Measurements from ENCODE around the gene C19orf85. TPM values are rescaled to one million over a fixed set of nuclear protein-coding genes. Genes with fewer than 3 reads are reported as not detected.

The C19orf85 gene
- total RNA-seq, 1 experiment from 2014 or later, result 0.74 TPM

DNA sequence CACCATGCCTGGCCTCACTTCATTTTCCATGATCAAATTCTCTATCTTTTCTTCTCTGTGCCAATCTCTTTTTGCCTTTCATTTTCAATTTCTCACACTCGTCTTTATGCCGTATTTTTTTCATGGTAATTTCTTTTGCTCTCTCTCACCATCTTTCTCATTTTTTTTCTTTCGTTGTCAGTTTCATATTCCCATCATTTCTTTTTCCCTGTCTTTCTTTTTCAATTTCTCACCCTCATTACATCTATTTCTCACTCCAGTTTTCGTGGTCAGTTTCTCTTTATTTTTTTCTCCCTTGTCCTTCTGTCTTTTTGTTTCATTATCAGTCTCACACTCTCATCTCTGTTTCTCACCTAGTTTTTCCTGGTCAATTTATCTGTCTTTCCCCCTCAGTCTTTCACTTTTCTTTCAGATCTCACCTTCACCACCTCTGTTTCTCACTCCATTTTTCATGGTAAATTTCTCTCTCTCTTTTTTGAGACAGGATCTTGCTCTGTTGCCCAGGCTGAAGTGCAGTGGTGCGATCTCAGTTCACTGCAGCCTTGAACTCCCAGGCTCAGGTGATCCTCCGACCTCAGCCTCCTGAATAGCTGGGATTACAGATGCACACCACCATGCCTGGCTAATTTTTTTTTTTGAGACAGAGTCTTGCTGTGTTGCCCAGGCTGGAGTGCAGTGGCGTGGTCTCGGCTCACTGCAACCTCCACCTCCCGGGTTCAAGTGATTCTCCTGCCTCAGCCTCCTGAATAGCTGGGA is 37.8 kb upstream of the C19orf85 start:
- intact Hi-C loops (cut with micrococcal nuclease; ENCODE audit: unreplicated experiment), result loop anchor here (5.0 to 10.0 kb wide), 2 partner anchors 85 to 618 kb away; no protein-coding TSS in a partner anchor

DNA sequence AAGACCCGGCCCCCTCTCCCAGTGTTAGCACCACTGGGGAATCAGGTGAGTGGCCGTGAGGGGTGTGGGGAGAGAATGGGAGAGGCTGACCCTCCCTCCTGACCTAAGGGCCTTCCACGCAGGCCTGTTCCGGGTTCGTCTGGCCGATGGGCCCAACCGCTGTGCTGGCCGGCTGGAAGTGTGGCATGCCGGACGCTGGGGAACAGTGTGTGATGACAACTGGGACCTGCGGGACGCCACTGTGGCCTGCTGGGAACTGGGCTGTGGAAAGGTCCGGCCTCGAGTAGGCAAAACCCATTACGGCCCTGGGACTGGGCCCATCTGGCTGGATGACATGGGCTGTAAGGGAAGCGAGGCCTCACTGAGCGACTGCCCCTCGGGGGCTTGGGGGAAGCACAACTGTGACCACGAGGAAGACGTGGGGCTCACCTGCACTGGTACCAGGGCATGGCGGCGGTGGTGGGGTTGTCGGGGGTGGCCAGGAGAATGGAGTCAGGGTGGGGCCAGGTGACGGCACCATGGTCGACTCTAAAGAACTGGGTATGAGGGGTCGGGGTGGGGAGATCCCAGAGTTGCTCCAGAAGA is 35.9 kb upstream of the C19orf85 start:
- no peaks in the 10 kb centered on the region for H3K36me3 ChIP-seq (ENCODE audit: low read depth)
- ChIA-PET POLR2A (ENCODE audit: unreplicated experiment) (no interaction called here), CTCF (no interaction called here)
- no peak overlapping the region for H3K27ac ChIP-seq
- DNase-seq, result no peak
- H3K9me3 ChIP-seq (ENCODE audit: insufficient read depth, low read depth), result no peaks in the 10 kb centered on the region
- BruUV-seq (replicated peaks), result no TSS peak
- H3K4me2 ChIP-seq, result no peak overlapping the region
- peaks cover 11% of the 10 kb centered on the region for H3F3A ChIP-seq (ENCODE audit: insufficient read depth, low read depth)
- H3K79me2 ChIP-seq (ENCODE audit: low read depth), result no peaks in the 10 kb centered on the region
- no peaks in the 10 kb centered on the region for H4K20me1 ChIP-seq (ENCODE audit: insufficient read depth)
- no peak overlapping the region for H2AFZ ChIP-seq
- peaks cover 16% of the 10 kb centered on the region for H3K27me3 ChIP-seq (ENCODE audit: insufficient read depth, low read depth)
- no peak overlapping the region for H3K4me3 ChIP-seq
- no peaks in the 10 kb centered on the region for H3K9me2 ChIP-seq (ENCODE audit: insufficient read depth)
- intact Hi-C loops (cut with micrococcal nuclease; ENCODE audit: unreplicated experiment), result loop anchor here (5.0 to 10.0 kb wide), 2 partner anchors 83 to 616 kb away; no protein-coding TSS in a partner anchor
- H3K4me1 ChIP-seq (replicated peaks; ENCODE audit: insufficient read depth), result peaks cover 10% of the 10 kb centered on the region
- TF ChIP-seq, protein P1, sequence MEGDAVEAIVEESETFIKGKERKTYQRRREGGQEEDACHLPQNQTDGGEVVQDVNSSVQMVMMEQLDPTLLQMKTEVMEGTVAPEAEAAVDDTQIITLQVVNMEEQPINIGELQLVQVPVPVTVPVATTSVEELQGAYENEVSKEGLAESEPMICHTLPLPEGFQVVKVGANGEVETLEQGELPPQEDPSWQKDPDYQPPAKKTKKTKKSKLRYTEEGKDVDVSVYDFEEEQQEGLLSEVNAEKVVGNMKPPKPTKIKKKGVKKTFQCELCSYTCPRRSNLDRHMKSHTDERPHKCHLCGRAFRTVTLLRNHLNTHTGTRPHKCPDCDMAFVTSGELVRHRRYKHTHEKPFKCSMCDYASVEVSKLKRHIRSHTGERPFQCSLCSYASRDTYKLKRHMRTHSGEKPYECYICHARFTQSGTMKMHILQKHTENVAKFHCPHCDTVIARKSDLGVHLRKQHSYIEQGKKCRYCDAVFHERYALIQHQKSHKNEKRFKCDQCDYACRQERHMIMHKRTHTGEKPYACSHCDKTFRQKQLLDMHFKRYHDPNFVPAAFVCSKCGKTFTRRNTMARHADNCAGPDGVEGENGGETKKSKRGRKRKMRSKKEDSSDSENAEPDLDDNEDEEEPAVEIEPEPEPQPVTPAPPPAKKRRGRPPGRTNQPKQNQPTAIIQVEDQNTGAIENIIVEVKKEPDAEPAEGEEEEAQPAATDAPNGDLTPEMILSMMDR (conservative IDR thresholded peaks at IDR 0.05), result no peak
- no peak for TF ChIP-seq EZH2 (IDR thresholded peaks at IDR 0.05; ENCODE audit: low read depth)

More for the DNA sequence above, 37.8 kb upstream of the C19orf85 start:
- H3K36me3 ChIP-seq (ENCODE audit: low read depth), result no peaks in the 10 kb centered on the region
- TF ChIP-seq, protein P1 (conservative IDR thresholded peaks at IDR 0.05), result no peak
- TF ChIP-seq EZH2 (IDR thresholded peaks at IDR 0.05; ENCODE audit: low read depth), result no peak
- no peaks in the 10 kb centered on the region for H3F3A ChIP-seq (ENCODE audit: insufficient read depth, low read depth)
- peaks cover 23% of the 10 kb centered on the region for H3K27me3 ChIP-seq (ENCODE audit: insufficient read depth, low read depth)
- no peaks in the 10 kb centered on the region for H3K79me2 ChIP-seq (ENCODE audit: low read depth)
- no peak overlapping the region for H3K4me2 ChIP-seq
- H3K4me3 ChIP-seq, result no peak overlapping the region
- ChIA-PET CTCF (interaction anchor here (0.6 kb wide), 1 partner anchor 34 kb away, joined by 6 read pairs; no protein-coding TSS in a partner anchor), POLR2A (ENCODE audit: unreplicated experiment) (interaction anchor here (0.6 kb wide), 1 partner anchor 45 kb away, joined by 22 read pairs; no protein-coding TSS in a partner anchor)
- H3K4me1 ChIP-seq (replicated peaks; ENCODE audit: insufficient read depth), result no peaks in the 10 kb centered on the region
- H4K20me1 ChIP-seq (ENCODE audit: insufficient read depth), result no peaks in the 10 kb centered on the region
- H3K9me3 ChIP-seq (ENCODE audit: insufficient read depth, low read depth), result no peaks in the 10 kb centered on the region
- H2AFZ ChIP-seq, result no peak overlapping the region
- no peak overlapping the region for H3K27ac ChIP-seq
- no peaks in the 10 kb centered on the region for H3K9me2 ChIP-seq (ENCODE audit: insufficient read depth)
- no peak for DNase-seq
- no TSS peak for BruUV-seq (replicated peaks)

DNA sequence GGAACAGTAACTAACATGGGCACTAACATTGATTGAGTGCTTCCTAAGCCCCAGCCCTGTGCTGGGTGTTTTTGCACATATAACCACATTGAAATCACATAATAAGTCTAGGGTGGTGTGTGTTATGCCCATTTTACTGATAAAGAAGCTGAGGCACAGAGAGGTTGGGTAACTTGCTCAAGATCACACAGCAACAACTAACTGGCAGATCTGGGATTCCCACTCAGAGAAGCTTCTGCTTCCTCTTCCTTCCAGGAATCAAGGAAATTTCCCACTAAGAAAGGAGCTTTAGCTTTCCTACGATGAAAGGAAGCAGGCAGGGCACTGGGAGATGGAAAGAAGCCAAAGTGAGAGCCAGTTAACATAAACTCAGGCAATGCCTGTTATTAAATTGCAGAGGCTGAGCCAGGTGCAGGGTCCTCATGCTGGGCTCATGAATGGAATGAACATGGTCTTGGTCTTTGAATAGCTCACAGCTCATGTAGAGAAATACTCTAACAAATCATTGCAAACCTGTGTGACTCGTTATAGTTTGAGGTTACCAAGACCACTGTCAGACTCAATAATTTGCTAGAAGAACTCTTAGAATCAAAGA is 33.8 kb upstream of the C19orf85 start:
- H3F3A ChIP-seq (ENCODE audit: insufficient read depth, low read depth), result peaks cover 14% of the 10 kb centered on the region
- H3K27me3 ChIP-seq (ENCODE audit: insufficient read depth, low read depth), result peaks cover 12% of the 10 kb centered on the region
- H3K4me2 ChIP-seq, result no peak overlapping the region
- no peaks in the 10 kb centered on the region for H3K79me2 ChIP-seq (ENCODE audit: low read depth)
- no peaks in the 10 kb centered on the region for H3K9me2 ChIP-seq (ENCODE audit: insufficient read depth)
- H3K36me3 ChIP-seq (ENCODE audit: low read depth), result no peaks in the 10 kb centered on the region
- ChIA-PET POLR2A (ENCODE audit: unreplicated experiment) (no interaction called here), CTCF (interaction anchor here (0.6 kb wide), 1 partner anchor 75 kb away, joined by 4 read pairs; no protein-coding TSS in a partner anchor)
- intact Hi-C loops (cut with micrococcal nuclease; ENCODE audit: unreplicated experiment), result loop anchor here (5.0 kb wide), 1 partner anchor 36 kb away; the partner anchor contains the start of genes C19orf85 and ISOC2
- H3K4me1 ChIP-seq (replicated peaks; ENCODE audit: insufficient read depth), result peaks cover 13% of the 10 kb centered on the region
- H4K20me1 ChIP-seq (ENCODE audit: insufficient read depth), result no peaks in the 10 kb centered on the region
- DNase-seq, result no peak
- H2AFZ ChIP-seq, result no peak overlapping the region
- H3K4me3 ChIP-seq, result no peak overlapping the region
- no peak overlapping the region for H3K27ac ChIP-seq
- BruUV-seq (replicated peaks), result no TSS peak
- H3K9me3 ChIP-seq (ENCODE audit: insufficient read depth, low read depth), result no peaks in the 10 kb centered on the region
- no peak for TF ChIP-seq EZH2 (IDR thresholded peaks at IDR 0.05; ENCODE audit: low read depth)
- TF ChIP-seq, protein P1 (conservative IDR thresholded peaks at IDR 0.05), result no peak

All from PC-9 (cell line).